H1 (cell line): ENCODE results near the gene MINPP1. TPM values are rescaled to one million over a fixed set of nuclear protein-coding genes. Genes with fewer than 3 reads are reported as not detected.

ENCODE experiments used
- RNF2 ChIP-seq: fragments of 200-900, 300-1000 bp; sonication (generic); IDR thresholded peaks from 2 replicates; pipeline ENCODE4 v1.7.1; 2016; ENCODE audit warnings: borderline replicate concordance, low read depth, mild to moderate bottlenecking, antibody characterized with exemption, low read length; ENCODE audit not compliant: poor library complexity, severe bottlenecking; ENCODE audit errors: missing control alignments
- polyA plus RNA-seq, 7 experiments: library from polyadenylated mRNA; depleted of rRNA in 3 of 7; stranded (reverse) in 5 of 7; unstranded in 2 of 7; fragments of >200 nt in 5 of 7; fragments of 200-250 nt in 2 of 7; gene quantifications; 1 replicate in 5 of 7; 2 replicates in 1 of 7; 4 replicates in 1 of 7; pipeline versions ENCODE4 v1.2.1 to v1.2.3, GENCODE V29; 2011 to 2013; ENCODE audit warnings: missing spikeins in 2 of 7, mixed read lengths in 2 of 7
- total RNA-seq: library from RNA; stranded (reverse); fragmentation: NEBNext Ultra II Directional; extraction: Animal tissue kit (Norgen Biotek cat#: 25700); gene quantifications from 2 replicates; pipeline ENCODE4 v1.2.1, GENCODE V29; 2021
- TF ChIP-seq, protein P1 (sequence below): IDR thresholded peaks from 2 replicates; pipeline ENCODE4 v1.6.1; 2012; ENCODE audit warnings: low read length, inconsistent platforms

The MINPP1 gene
- total and polyA plus RNA-seq, 2 of the 8 experiments (the other 6 are each of a cell fraction or from before 2014, with no cell fraction given) = 13.6 to 27.2 TPM

DNA sequence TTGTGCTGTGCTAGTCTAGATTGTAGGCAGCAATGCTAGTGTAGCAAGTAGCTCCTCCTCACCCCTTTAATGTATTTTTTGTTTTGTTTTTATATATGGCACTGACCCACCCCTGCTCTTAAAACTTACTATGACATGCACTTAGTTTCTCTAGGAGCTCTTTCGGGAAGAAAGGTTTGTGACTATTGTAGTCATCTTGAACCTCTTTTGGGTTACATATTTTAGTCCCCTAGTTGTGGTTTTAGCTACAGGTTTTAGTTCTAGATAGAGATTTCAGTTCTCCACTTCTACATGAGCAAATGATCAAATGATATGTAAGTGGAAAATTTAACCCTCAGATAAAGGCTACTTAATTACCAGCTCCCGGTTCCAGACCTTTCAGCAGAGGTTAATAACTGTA, 14.9 kb downstream of the MINPP1 start (continued):
- TF ChIP-seq RNF2 = no peak
- TF ChIP-seq, protein P1, sequence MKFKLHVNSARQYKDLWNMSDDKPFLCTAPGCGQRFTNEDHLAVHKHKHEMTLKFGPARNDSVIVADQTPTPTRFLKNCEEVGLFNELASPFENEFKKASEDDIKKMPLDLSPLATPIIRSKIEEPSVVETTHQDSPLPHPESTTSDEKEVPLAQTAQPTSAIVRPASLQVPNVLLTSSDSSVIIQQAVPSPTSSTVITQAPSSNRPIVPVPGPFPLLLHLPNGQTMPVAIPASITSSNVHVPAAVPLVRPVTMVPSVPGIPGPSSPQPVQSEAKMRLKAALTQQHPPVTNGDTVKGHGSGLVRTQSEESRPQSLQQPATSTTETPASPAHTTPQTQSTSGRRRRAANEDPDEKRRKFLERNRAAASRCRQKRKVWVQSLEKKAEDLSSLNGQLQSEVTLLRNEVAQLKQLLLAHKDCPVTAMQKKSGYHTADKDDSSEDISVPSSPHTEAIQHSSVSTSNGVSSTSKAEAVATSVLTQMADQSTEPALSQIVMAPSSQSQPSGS = no peak
- TF ChIP-seq, all 59 proteins: peak for 0
